ENCODE data around the gene HNRNPA3. TPM values are rescaled to one million over a fixed set of nuclear protein-coding genes. Genes with fewer than 3 reads are reported as not detected.

Gene HNRNPA3
- total RNA-seq, 1 experiment from 2014 or later, result 328 TPM

- H3K9me3 ChIP-seq (ENCODE audit: control insufficient read depth in 1 of 2, insufficient read depth in 1 of 2, low read depth in 1 of 2, low read length in 2 of 2), result no peaks in the 10 kb centered on the region
- TSS peak; percentile 94 for BruUV-seq (replicated peaks)
- peaks cover 11 to 34% of the 10 kb centered on the region in 2 experiments for H3K36me3 ChIP-seq (ENCODE audit: control insufficient read depth in 1 of 2, insufficient read depth in 2 of 2, low read length in 2 of 2)
- peak overlapping the region; percentile 94 for H3K9ac ChIP-seq (ENCODE audit: low read length)
- no peak for TF ChIP-seq SP1 (IDR thresholded peaks at IDR 0.05; ENCODE audit: low read depth)
- TF ChIP-seq SIN3A (IDR thresholded peaks at IDR 0.05; ENCODE audit: low read depth), result no peak
- no peak for TF ChIP-seq RAD21 (IDR thresholded peaks at IDR 0.05; ENCODE audit: low read depth)
- no peak for TF ChIP-seq POLR2A (IDR thresholded peaks at IDR 0.05; ENCODE audit: borderline replicate concordance, extremely low read depth, insufficient read depth, insufficient read length)
- TF ChIP-seq MAX (IDR thresholded peaks at IDR 0.05), result no peak
- no peak for TF ChIP-seq ZBTB33 (IDR thresholded peaks at IDR 0.05; ENCODE audit: extremely low read depth, insufficient replicate concordance, low read length)
- no peak for TF ChIP-seq EGR1 (IDR thresholded peaks at IDR 0.05; ENCODE audit: low read depth)
- no peak for TF ChIP-seq ZNF274 (IDR thresholded peaks at IDR 0.05; ENCODE audit: low read depth, low read length)
- no peak for TF ChIP-seq ELF1 (IDR thresholded peaks at IDR 0.05; ENCODE audit: borderline replicate concordance, low read depth)
- no peak for TF ChIP-seq EZH2phosphoT487 (IDR thresholded peaks at IDR 0.05; ENCODE audit: borderline replicate concordance)
- no peak for TF ChIP-seq CBX3 (IDR thresholded peaks at IDR 0.05; ENCODE audit: low read depth)
- no peak for TF ChIP-seq YY1 (IDR thresholded peaks at IDR 0.05; ENCODE audit: extremely low read depth, insufficient replicate concordance, low read depth, low read length)
- TF ChIP-seq TCF7L2 (IDR thresholded peaks at IDR 0.05; ENCODE audit: borderline replicate concordance, extremely low read depth, insufficient read depth, insufficient read length), result no peak
- no peak for TF ChIP-seq ZFX (IDR thresholded peaks at IDR 0.05)
- no peak for TF ChIP-seq SRF (IDR thresholded peaks at IDR 0.05; ENCODE audit: low read depth)
- no peak for TF ChIP-seq FOSL1 (IDR thresholded peaks at IDR 0.05; ENCODE audit: low read depth)
- TF ChIP-seq CEBPB (IDR thresholded peaks at IDR 0.05; ENCODE audit: low read depth), result no peak
- TF ChIP-seq CTCF (IDR thresholded peaks at IDR 0.05 in 2 of 3, conservative IDR thresholded peaks at IDR 0.05 in 1 of 3; ENCODE audit: borderline replicate concordance in 1 of 3, insufficient read depth in 1 of 3, low read depth in 2 of 3, low read length in 2 of 3), result no peak
- TF ChIP-seq POLR2AphosphoS5 (IDR thresholded peaks at IDR 0.05; ENCODE audit: low read depth, low read length), result no peak
- TF ChIP-seq EZH2 (IDR thresholded peaks at IDR 0.05), result no peak
- DNase-seq (ENCODE audit: low read depth, low spot score), result no peak
- H3K9me2 ChIP-seq (ENCODE audit: insufficient read depth), result no peaks in the 10 kb centered on the region
- no peak for ATAC-seq
- H3K79me2 ChIP-seq (ENCODE audit: insufficient read depth, low read length), result peaks cover 56% of the 10 kb centered on the region
- H3K4me1 ChIP-seq (ENCODE audit: control insufficient read depth in 1 of 2, insufficient read depth in 2 of 2, low read length in 2 of 2), result peaks cover 11 to 19% of the 10 kb centered on the region in 2 experiments
- ChIA-PET CTCF (interaction anchor here (1.0 to 1.4 kb wide), 2 partner anchors 13 to 47 kb away, joined by 3 to 8 read pairs; no protein-coding TSS in a partner anchor), POLR2A (interaction anchor here (0.6 to 1.7 kb wide), 10 partner anchors 10 to 56 kb away, joined by 3 to 15 read pairs (median 4); no protein-coding TSS in a partner anchor), RAD21 (ENCODE audit: low non-redundant PET in 1 of 2, low total read pairs in 2 of 2, uncharacterized antibody in 2 of 2, unreplicated experiment in 2 of 2) (no interaction called here)
- peak overlapping the region; percentile 93 for H3K27ac ChIP-seq (ENCODE audit: low read depth, low read length)
- H4K20me1 ChIP-seq (ENCODE audit: insufficient read depth), result peaks cover 30% of the 10 kb centered on the region
- H2AFZ ChIP-seq (ENCODE audit: low read depth, low read length, poor library complexity, severe bottlenecking), result no peak overlapping the region
- H3K4me2 ChIP-seq (ENCODE audit: low read length), result peak overlapping the region; percentile 80
- H3K27me3 ChIP-seq (ENCODE audit: insufficient read depth, low read length), result no peaks in the 10 kb centered on the region
- peak overlapping the region; percentile 67 to 71 for H3K4me3 ChIP-seq (replicated peaks in 1 of 2; ENCODE audit: low read depth in 1 of 2, low read length in 2 of 2)
- intact Hi-C loops (cut with micrococcal nuclease), result loop anchor here (1.0 to 2.0 kb wide), 3 partner anchors 31 to 52 kb away; no protein-coding TSS in a partner anchor
Measured at GRCh38 chr2:177211576-177212105, 953 bp upstream of the HNRNPA3 start.
